ENCODE measurements around the gene ARHGAP42.
"Not testable (repeated sequence)": the region's sequence is repeated elsewhere in the genome, so short reads cannot be mapped to it uniquely, and the experiment has no call there.

The ARHGAP42 gene

GRCh38 chr11:100739666-100740065 is 52.6 kb downstream of the ARHGAP42 start:
- H3K9ac ChIP-seq (ENCODE audit: low read length in 5 of 5) = peak overlapping the region in 1 of 5 donors; percentile 38
- H3K27ac ChIP-seq (ENCODE audit: low read depth, low read length) = peak overlapping the region; percentile 79
- H3K4me1 ChIP-seq (ENCODE audit: control insufficient read depth in 5 of 5, insufficient read depth in 5 of 5, low read length in 5 of 5) = peaks cover 0 to 36% (median 26%) of the 10 kb centered on the region in 5 donors
- no peaks in the 10 kb centered on the region for H3K27me3 ChIP-seq (ENCODE audit: control insufficient read depth in 5 of 5, insufficient read depth in 4 of 5, low read length in 5 of 5)
- H3K9me3 ChIP-seq (ENCODE audit: control insufficient read depth in 5 of 5, low read length in 5 of 5) = no peaks in the 10 kb centered on the region
- no peaks in the 10 kb centered on the region for H3K36me3 ChIP-seq (ENCODE audit: control insufficient read depth in 5 of 5, insufficient read depth in 5 of 5, low read length in 5 of 5)
- no peak overlapping the region for H3K4me3 ChIP-seq (ENCODE audit: low read depth in 1 of 5, low read length in 5 of 5)

DNA sequence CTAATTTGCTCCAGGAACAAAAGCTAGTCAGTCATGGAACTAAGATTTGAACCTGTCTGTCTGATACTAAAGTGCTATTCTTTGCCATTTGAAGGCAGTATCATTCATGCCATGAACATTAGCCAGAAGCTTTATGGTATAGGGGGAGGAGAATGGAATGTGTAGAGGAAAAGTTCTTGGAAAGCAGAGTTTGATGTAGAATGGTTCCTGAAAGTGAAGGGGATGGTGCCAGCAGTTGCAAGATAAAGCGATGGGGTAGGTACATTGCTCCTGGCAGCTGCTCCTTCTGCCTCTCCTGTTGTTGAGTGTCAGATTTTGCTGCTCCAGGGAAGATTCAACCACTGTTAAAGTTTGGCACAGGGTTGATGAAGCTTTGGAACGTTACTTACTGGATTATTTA is 53.4 kb downstream of the ARHGAP42 start:
- H3K9ac ChIP-seq (ENCODE audit: low read length in 5 of 5) = peak overlapping the region in 1 of 5 donors; percentile 51
- no peak overlapping the region for H3K4me3 ChIP-seq (ENCODE audit: low read depth in 1 of 5, low read length in 5 of 5)
- no peaks in the 10 kb centered on the region for H3K27me3 ChIP-seq (ENCODE audit: control insufficient read depth in 5 of 5, insufficient read depth in 4 of 5, low read length in 5 of 5)
- peaks cover 0 to 36% (median 26%) of the 10 kb centered on the region in 5 donors for H3K4me1 ChIP-seq (ENCODE audit: control insufficient read depth in 5 of 5, insufficient read depth in 5 of 5, low read length in 5 of 5)
- no peaks in the 10 kb centered on the region for H3K36me3 ChIP-seq (ENCODE audit: control insufficient read depth in 5 of 5, insufficient read depth in 5 of 5, low read length in 5 of 5)
- peak overlapping the region; percentile 79 for H3K27ac ChIP-seq (ENCODE audit: low read depth, low read length)
- no peaks in the 10 kb centered on the region for H3K9me3 ChIP-seq (ENCODE audit: control insufficient read depth in 5 of 5, low read length in 5 of 5)

- peak overlapping the region; percentile 6 for H3K27ac ChIP-seq (ENCODE audit: low read depth, low read length)
- H3K9me3 ChIP-seq (ENCODE audit: control insufficient read depth in 5 of 5, low read length in 5 of 5) = no peaks in the 10 kb centered on the region
- no peaks in the 10 kb centered on the region for H3K36me3 ChIP-seq (ENCODE audit: control insufficient read depth in 5 of 5, insufficient read depth in 5 of 5, low read length in 5 of 5)
- H3K27me3 ChIP-seq (ENCODE audit: control insufficient read depth in 5 of 5, insufficient read depth in 4 of 5, low read length in 5 of 5) = no peaks in the 10 kb centered on the region
- no peak overlapping the region for H3K4me3 ChIP-seq (ENCODE audit: low read depth in 1 of 5, low read length in 5 of 5)
- peaks cover 0 to 36% (median 26%) of the 10 kb centered on the region in 5 donors for H3K4me1 ChIP-seq (ENCODE audit: control insufficient read depth in 5 of 5, insufficient read depth in 5 of 5, low read length in 5 of 5)
- H3K9ac ChIP-seq (ENCODE audit: low read length in 5 of 5) = no peak overlapping the region
These were observed 55.0 kb downstream of the ARHGAP42 start for GRCh38 chr11:100741866-100742625.

DNA sequence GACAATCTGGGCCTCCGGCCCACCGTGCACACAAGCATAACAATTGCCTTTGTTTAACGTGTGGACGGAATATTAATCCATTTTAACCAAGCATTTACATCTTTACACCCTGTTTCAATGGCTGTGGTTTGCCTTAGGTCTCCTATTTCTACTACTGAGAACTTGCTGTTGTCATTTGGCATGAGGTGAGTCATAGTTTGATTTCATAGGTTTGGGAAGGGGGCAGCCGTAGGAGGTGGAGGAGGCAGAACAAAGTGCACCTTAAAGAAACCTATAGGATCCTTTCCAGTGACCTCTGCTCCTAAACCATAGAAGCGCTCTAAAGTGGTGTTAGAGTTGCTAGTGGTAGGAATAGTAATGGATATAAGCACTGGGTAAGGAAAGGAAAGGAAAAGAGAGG is 59.4 kb downstream of the ARHGAP42 start:
- H3K36me3 ChIP-seq (ENCODE audit: control insufficient read depth in 5 of 5, insufficient read depth in 5 of 5, low read length in 5 of 5) = peaks cover 0 to 5% (median 0%) of the 10 kb centered on the region in 5 donors
- H3K27me3 ChIP-seq (ENCODE audit: control insufficient read depth in 5 of 5, insufficient read depth in 4 of 5, low read length in 5 of 5) = no peaks in the 10 kb centered on the region
- no peak overlapping the region for H3K27ac ChIP-seq (ENCODE audit: low read depth, low read length)
- no peak overlapping the region for H3K4me3 ChIP-seq (ENCODE audit: low read depth in 1 of 5, low read length in 5 of 5)
- H3K9me3 ChIP-seq (ENCODE audit: control insufficient read depth in 5 of 5, low read length in 5 of 5) = peaks cover 0 to 19% (median 12%) of the 10 kb centered on the region in 5 donors
- peaks cover 0 to 10% (median 8%) of the 10 kb centered on the region in 5 donors for H3K4me1 ChIP-seq (ENCODE audit: control insufficient read depth in 5 of 5, insufficient read depth in 5 of 5, low read length in 5 of 5)
- H3K9ac ChIP-seq (ENCODE audit: low read length in 5 of 5) = no peak overlapping the region

GRCh38 chr11:100748153-100748552 is 61.1 kb downstream of the ARHGAP42 start:
- no peak overlapping the region for H3K9ac ChIP-seq (ENCODE audit: low read length in 5 of 5)
- H3K9me3 ChIP-seq (ENCODE audit: control insufficient read depth in 5 of 5, low read length in 5 of 5) = peaks cover 0 to 19% (median 12%) of the 10 kb centered on the region in 5 donors
- peaks cover 0 to 8% (median 0%) of the 10 kb centered on the region in 5 donors for H3K4me1 ChIP-seq (ENCODE audit: control insufficient read depth in 5 of 5, insufficient read depth in 5 of 5, low read length in 5 of 5)
- no peak overlapping the region for H3K4me3 ChIP-seq (ENCODE audit: low read depth in 1 of 5, low read length in 5 of 5)
- no peak overlapping the region for H3K27ac ChIP-seq (ENCODE audit: low read depth, low read length)
- no peaks in the 10 kb centered on the region for H3K27me3 ChIP-seq (ENCODE audit: control insufficient read depth in 5 of 5, insufficient read depth in 4 of 5, low read length in 5 of 5)
- H3K36me3 ChIP-seq (ENCODE audit: control insufficient read depth in 5 of 5, insufficient read depth in 5 of 5, low read length in 5 of 5) = peaks cover 0 to 5% (median 0%) of the 10 kb centered on the region in 5 donors

- not testable (repeated sequence) for H3K36me3 ChIP-seq (ENCODE audit: control insufficient read depth in 5 of 5, insufficient read depth in 5 of 5, low read length in 5 of 5); H3K4me1 ChIP-seq (ENCODE audit: control insufficient read depth in 5 of 5, insufficient read depth in 5 of 5, low read length in 5 of 5); H3K27me3 ChIP-seq (ENCODE audit: control insufficient read depth in 5 of 5, insufficient read depth in 4 of 5, low read length in 5 of 5); H3K4me3 ChIP-seq (ENCODE audit: low read depth in 1 of 5, low read length in 5 of 5); H3K27ac ChIP-seq (ENCODE audit: low read depth, low read length); H3K9ac ChIP-seq (ENCODE audit: low read length in 5 of 5)
- peaks cover 0 to 19% (median 12%) of the 10 kb centered on the region in 5 donors for H3K9me3 ChIP-seq (ENCODE audit: control insufficient read depth in 5 of 5, low read length in 5 of 5)
These were observed 62.9 kb downstream of the ARHGAP42 start for GRCh38 chr11:100749887-100750565.

GRCh38 chr11:100750566-100750891 is 63.4 kb downstream of the ARHGAP42 start:
- H3K4me1 ChIP-seq (ENCODE audit: control insufficient read depth in 5 of 5, insufficient read depth in 5 of 5, low read length in 5 of 5); H3K27ac ChIP-seq (ENCODE audit: low read depth, low read length); H3K4me3 ChIP-seq (ENCODE audit: low read depth in 1 of 5, low read length in 5 of 5); H3K9ac ChIP-seq (ENCODE audit: low read length in 5 of 5); H3K36me3 ChIP-seq (ENCODE audit: control insufficient read depth in 5 of 5, insufficient read depth in 5 of 5, low read length in 5 of 5); H3K27me3 ChIP-seq (ENCODE audit: control insufficient read depth in 5 of 5, insufficient read depth in 4 of 5, low read length in 5 of 5): not testable (repeated sequence)
- peaks cover 0 to 19% (median 12%) of the 10 kb centered on the region in 5 donors for H3K9me3 ChIP-seq (ENCODE audit: control insufficient read depth in 5 of 5, low read length in 5 of 5)

GRCh38 chr11:100752371-100753171 is 65.5 kb downstream of the ARHGAP42 start:
- Histone ChIP-seq H3K36me3 (ENCODE audit: control insufficient read depth in 5 of 5, insufficient read depth in 5 of 5, low read length in 5 of 5) (peaks cover 0 to 5% (median 0%) of the 10 kb centered on the region in 5 donors), H3K9ac (ENCODE audit: low read length in 5 of 5) (no peak overlapping the region), H3K4me1 (ENCODE audit: control insufficient read depth in 5 of 5, insufficient read depth in 5 of 5, low read length in 5 of 5) (peaks cover 0 to 22% (median 5%) of the 10 kb centered on the region in 5 donors), H3K27ac (ENCODE audit: low read depth, low read length) (no peak overlapping the region), H3K4me3 (ENCODE audit: low read depth in 1 of 5, low read length in 5 of 5) (no peak overlapping the region), H3K9me3 (ENCODE audit: control insufficient read depth in 5 of 5, low read length in 5 of 5) (peaks cover 0 to 19% (median 12%) of the 10 kb centered on the region in 5 donors), H3K27me3 (ENCODE audit: control insufficient read depth in 5 of 5, insufficient read depth in 4 of 5, low read length in 5 of 5) (no peaks in the 10 kb centered on the region)

DNA sequence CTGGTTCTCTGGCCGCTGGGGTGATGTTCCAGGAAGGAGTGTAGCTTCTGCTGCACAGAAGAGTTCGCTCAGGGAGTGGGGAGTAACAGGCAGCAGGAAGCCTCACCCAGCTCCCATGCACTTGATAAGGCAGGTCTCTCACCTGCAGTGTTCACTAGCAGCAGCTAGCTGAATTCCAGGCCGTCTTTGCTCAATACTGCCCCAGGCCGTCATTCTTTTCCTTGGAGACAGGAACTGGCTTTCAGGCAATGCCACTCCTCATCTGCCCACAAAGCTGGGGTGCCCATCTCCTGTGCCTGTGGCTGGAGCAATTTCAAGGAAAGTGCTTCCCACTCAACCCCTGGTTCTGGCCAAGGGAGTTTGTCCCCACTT is 66.1 kb downstream of the ARHGAP42 start:
- Histone ChIP-seq H3K4me1 (ENCODE audit: control insufficient read depth in 5 of 5, insufficient read depth in 5 of 5, low read length in 5 of 5) (peaks cover 0 to 27% (median 9%) of the 10 kb centered on the region in 5 donors), H3K4me3 (ENCODE audit: low read depth in 1 of 5, low read length in 5 of 5) (no peak overlapping the region), H3K9ac (ENCODE audit: low read length in 5 of 5) (no peak overlapping the region), H3K27ac (ENCODE audit: low read depth, low read length) (no peak overlapping the region), H3K9me3 (ENCODE audit: control insufficient read depth in 5 of 5, low read length in 5 of 5) (peaks cover 0 to 19% (median 12%) of the 10 kb centered on the region in 5 donors), H3K27me3 (ENCODE audit: control insufficient read depth in 5 of 5, insufficient read depth in 4 of 5, low read length in 5 of 5) (no peaks in the 10 kb centered on the region), H3K36me3 (ENCODE audit: control insufficient read depth in 5 of 5, insufficient read depth in 5 of 5, low read length in 5 of 5) (peaks cover 0 to 5% (median 0%) of the 10 kb centered on the region in 5 donors)
